Hepatocyte (in vitro differentiated cells): ENCODE measurements around the gene EEFSEC.

Experiments used
- EZH2 ChIP-seq: fragments of 200-600 bp; sonication (generic); IDR thresholded peaks from 2 replicates; pipeline ENCODE4 v1.6.1; 2016; ENCODE audit warnings: antibody characterized with exemption, mild to moderate bottlenecking, borderline replicate concordance
- TF ChIP-seq, protein P1 (sequence below): fragments of 200-600 bp; sonication (generic); IDR thresholded peaks from 2 replicates; pipeline ENCODE4 v1.5.1; 2016; ENCODE audit warnings: antibody characterized with exemption, mild to moderate bottlenecking; ENCODE audit not compliant: poor library complexity

DNA sequence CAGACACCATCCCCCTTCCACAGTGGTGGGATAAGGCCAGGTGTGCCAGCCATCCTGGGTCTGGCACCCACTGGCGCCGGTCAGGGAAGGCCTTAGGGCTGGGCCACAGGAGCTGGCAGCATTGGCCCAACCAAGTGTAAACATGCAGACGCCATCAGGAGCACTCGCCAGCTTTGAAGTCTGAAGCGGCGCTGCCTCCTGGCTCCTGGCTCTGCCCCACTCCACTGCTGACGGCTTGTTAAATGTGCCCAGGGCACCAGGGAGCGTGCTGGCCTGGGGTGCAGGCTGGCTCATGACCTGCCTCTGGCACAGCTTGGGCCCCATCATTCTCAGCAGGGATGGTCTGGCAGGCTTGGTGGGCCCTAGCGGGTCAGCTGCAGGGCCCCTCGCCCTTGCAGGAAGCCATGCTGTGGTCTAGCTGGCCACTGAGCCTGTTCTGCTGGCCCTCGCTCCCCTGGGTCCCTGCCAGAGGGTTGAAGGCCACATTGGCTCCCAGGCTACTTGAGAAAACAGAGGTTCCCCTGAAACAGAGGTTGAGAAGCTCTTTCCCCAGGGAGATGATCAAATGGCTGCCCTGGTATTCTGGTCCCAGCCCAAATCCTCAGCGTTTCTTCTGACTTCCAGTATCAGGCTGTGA lies 196.8 kb downstream of the EEFSEC start:
- TF ChIP-seq, protein P1, sequence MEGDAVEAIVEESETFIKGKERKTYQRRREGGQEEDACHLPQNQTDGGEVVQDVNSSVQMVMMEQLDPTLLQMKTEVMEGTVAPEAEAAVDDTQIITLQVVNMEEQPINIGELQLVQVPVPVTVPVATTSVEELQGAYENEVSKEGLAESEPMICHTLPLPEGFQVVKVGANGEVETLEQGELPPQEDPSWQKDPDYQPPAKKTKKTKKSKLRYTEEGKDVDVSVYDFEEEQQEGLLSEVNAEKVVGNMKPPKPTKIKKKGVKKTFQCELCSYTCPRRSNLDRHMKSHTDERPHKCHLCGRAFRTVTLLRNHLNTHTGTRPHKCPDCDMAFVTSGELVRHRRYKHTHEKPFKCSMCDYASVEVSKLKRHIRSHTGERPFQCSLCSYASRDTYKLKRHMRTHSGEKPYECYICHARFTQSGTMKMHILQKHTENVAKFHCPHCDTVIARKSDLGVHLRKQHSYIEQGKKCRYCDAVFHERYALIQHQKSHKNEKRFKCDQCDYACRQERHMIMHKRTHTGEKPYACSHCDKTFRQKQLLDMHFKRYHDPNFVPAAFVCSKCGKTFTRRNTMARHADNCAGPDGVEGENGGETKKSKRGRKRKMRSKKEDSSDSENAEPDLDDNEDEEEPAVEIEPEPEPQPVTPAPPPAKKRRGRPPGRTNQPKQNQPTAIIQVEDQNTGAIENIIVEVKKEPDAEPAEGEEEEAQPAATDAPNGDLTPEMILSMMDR, result no peak
- no peak for TF ChIP-seq EZH2
